ENCODE measurements around the gene PI4K2A. TPM values are rescaled to one million over a fixed set of nuclear protein-coding genes. Genes with fewer than 3 reads are reported as not detected.

The PI4K2A gene
- total and polyA plus RNA-seq, 2 of the 13 experiments (the other 11 are each of a cell fraction or from before 2014, with no cell fraction given) = 10.9 to 14.3 TPM

DNA sequence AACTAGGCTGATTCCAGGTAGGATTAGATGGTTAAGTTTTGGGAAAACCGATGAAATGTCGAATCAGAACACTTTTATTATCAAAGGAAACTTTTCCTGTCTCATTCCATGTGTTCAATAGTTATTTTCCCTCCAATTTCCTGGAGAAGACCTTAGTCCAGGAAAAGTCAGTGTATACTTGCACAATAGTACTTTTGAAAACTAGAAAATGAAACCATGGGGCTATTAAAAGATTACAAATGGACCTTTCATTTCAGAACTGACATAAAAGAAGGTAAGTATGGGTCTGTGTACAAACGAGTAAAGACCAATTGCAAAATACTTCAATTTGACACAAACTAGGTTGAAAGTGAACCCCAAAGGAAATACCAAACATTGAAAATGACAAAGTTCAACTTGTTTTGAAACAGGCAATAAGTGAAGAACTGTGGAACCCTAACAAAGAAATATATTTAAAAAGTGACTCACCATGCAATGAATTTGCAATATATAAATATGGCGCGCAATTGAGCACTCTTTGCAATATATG lies 44.5 kb downstream of the PI4K2A start:
- Histone ChIP-seq H3K4me1 (ENCODE audit: insufficient read depth, low read length) (peaks cover 59% of the 10 kb centered on the region), H3K27ac (ENCODE audit: extremely low read length, insufficient read depth, low read length) (peak overlapping the region; percentile 92), H2AFZ (ENCODE audit: low read length) (no peak overlapping the region), H3K9ac (ENCODE audit: insufficient read depth, low read depth, low read length) (peak overlapping the region; percentile 96), H3K79me2 (ENCODE audit: insufficient read depth, low read length) (peaks cover 60% of the 10 kb centered on the region), H3K27me3 (ENCODE audit: control insufficient read depth in 1 of 2, insufficient read depth in 2 of 2, low read length in 2 of 2) (no peaks in the 10 kb centered on the region; a peak in 1 of 5 replicates), H3K4me2 (ENCODE audit: low read depth, low read length) (peak overlapping the region; percentile 93), H3K4me3 (replicated peaks in 1 of 3; ENCODE audit: insufficient read depth in 1 of 3, low read depth in 2 of 3, low read length in 3 of 3) (peak overlapping the region; percentile 91 to 97 (median 95)), H3K9me3 (ENCODE audit: low read length) (no peaks in the 10 kb centered on the region), H4K20me1 (ENCODE audit: insufficient read depth, low read length) (peaks cover 26% of the 10 kb centered on the region), H3K36me3 (replicated peaks in 1 of 2; ENCODE audit: control insufficient read depth in 1 of 2, insufficient read depth in 2 of 2, low read length in 2 of 2) (peaks cover 0 to 12% of the 10 kb centered on the region in 2 experiments; a peak in 3 of 5 replicates)
- intact Hi-C loops (cut with micrococcal nuclease; ENCODE audit: unreplicated experiment) = loop anchor here (1.0 kb wide), 1 partner anchor 16 kb away; no protein-coding TSS in a partner anchor
- under 1% methylated on average over 5 of the region's 5 CpGs for WGBS (ENCODE audit: low lambda C conversion rate)
- ChIA-PET CTCF (ENCODE audit: low intra/inter-chr PET ratio, low total read pairs) (interaction anchor here (2.1 kb wide), 1 partner anchor 17 kb away, joined by 6 read pairs; no protein-coding TSS in a partner anchor), POLR2A (interaction anchor here (0.6 to 4.3 kb wide), 2 partner anchors 52 to 280 kb away, joined by 3 to 25 read pairs; partner anchors contain the start of gene ZFYVE27)
- DNase-seq (ENCODE audit: low spot score) (peak; percentile 92), ATAC-seq (peak; percentile 3), FAIRE-seq (peak; percentile 89)
- no TSS peak for BruUV-seq (replicated peaks)
- in situ Hi-C loops (cut with HindIII; ENCODE audit: extremely low pct_ligation_motif_present, low pct_unique_long_range_greater_than_20kb) = no loop called here
- no peak for TF ChIP-seq SP5 (CRISPR knock-in tag; IDR thresholded peaks at IDR 0.05; ENCODE audit: borderline replicate concordance, low read depth)
- peak; percentile 82 for TF ChIP-seq ISL2 (CRISPR knock-in tag; IDR thresholded peaks at IDR 0.05)
- TF ChIP-seq ZFX (CRISPR knock-in tag; IDR thresholded peaks at IDR 0.05; ENCODE audit: low read depth) = no peak
- TF ChIP-seq, protein P1, sequence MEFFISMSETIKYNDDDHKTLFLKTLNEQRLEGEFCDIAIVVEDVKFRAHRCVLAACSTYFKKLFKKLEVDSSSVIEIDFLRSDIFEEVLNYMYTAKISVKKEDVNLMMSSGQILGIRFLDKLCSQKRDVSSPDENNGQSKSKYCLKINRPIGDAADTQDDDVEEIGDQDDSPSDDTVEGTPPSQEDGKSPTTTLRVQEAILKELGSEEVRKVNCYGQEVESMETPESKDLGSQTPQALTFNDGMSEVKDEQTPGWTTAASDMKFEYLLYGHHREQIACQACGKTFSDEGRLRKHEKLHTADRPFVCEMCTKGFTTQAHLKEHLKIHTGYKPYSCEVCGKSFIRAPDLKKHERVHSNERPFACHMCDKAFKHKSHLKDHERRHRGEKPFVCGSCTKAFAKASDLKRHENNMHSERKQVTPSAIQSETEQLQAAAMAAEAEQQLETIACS (CRISPR knock-in tag; IDR thresholded peaks at IDR 0.05) = no peak
- no peak for TF ChIP-seq GTF3A (CRISPR knock-in tag; conservative IDR thresholded peaks at IDR 0.05)
- no peak for TF ChIP-seq TP53 (CRISPR knock-in tag; conservative IDR thresholded peaks at IDR 0.05)
- peak; percentile 60; the same call in 1 of the 2 replicates for TF ChIP-seq SIX1 (CRISPR knock-in tag; IDR thresholded peaks at IDR 0.05; ENCODE audit: borderline replicate concordance)
- no peak for TF ChIP-seq PAWR (CRISPR knock-in tag; IDR thresholded peaks at IDR 0.05; ENCODE audit: borderline replicate concordance)
- TF ChIP-seq, protein P2, sequence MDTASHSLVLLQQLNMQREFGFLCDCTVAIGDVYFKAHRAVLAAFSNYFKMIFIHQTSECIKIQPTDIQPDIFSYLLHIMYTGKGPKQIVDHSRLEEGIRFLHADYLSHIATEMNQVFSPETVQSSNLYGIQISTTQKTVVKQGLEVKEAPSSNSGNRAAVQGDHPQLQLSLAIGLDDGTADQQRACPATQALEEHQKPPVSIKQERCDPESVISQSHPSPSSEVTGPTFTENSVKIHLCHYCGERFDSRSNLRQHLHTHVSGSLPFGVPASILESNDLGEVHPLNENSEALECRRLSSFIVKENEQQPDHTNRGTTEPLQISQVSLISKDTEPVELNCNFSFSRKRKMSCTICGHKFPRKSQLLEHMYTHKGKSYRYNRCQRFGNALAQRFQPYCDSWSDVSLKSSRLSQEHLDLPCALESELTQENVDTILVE (CRISPR knock-in tag; IDR thresholded peaks at IDR 0.05) = 0 out of 2 replicates have a peak, but pooled peaks have one; percentile 16
- TF ChIP-seq, protein P3, sequence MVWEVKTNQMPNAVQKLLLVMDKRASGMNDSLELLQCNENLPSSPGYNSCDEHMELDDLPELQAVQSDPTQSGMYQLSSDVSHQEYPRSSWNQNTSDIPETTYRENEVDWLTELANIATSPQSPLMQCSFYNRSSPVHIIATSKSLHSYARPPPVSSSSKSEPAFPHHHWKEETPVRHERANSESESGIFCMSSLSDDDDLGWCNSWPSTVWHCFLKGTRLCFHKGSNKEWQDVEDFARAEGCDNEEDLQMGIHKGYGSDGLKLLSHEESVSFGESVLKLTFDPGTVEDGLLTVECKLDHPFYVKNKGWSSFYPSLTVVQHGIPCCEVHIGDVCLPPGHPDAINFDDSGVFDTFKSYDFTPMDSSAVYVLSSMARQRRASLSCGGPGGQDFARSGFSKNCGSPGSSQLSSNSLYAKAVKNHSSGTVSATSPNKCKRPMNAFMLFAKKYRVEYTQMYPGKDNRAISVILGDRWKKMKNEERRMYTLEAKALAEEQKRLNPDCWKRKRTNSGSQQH (CRISPR knock-in tag; IDR thresholded peaks at IDR 0.05; ENCODE audit: low read depth) = no peak
- TF ChIP-seq ZNF572 (CRISPR knock-in tag; IDR thresholded peaks at IDR 0.05) = no peak
- TF ChIP-seq FOXM1 (CRISPR knock-in tag; IDR thresholded peaks at IDR 0.05) = no peak
- TF ChIP-seq MED1 (CRISPR knock-in tag; IDR thresholded peaks at IDR 0.05) = 0 out of 2 replicates have a peak, but pooled peaks have one; percentile 36
- TF ChIP-seq SAFB2 (CRISPR knock-in tag; IDR thresholded peaks at IDR 0.05; ENCODE audit: borderline replicate concordance, low read depth) = no peak
- no peak for TF ChIP-seq GTF2F1 (IDR thresholded peaks at IDR 0.05; ENCODE audit: low read length)
- TF ChIP-seq ZBTB20 (CRISPR knock-in tag; IDR thresholded peaks at IDR 0.05; ENCODE audit: borderline replicate concordance, low read depth) = no peak
- TF ChIP-seq ZNF678 (CRISPR knock-in tag; IDR thresholded peaks at IDR 0.05) = no peak
- TF ChIP-seq ZBTB38 (CRISPR knock-in tag; IDR thresholded peaks at IDR 0.05) = no peak
- TF ChIP-seq ZSCAN29 (CRISPR knock-in tag; conservative IDR thresholded peaks at IDR 0.05) = no peak
- no peak for TF ChIP-seq KLF15 (CRISPR knock-in tag; IDR thresholded peaks at IDR 0.05; ENCODE audit: borderline replicate concordance)
- peak; percentile 37; the same call in 1 of the 2 replicates for TF ChIP-seq SOX5 (CRISPR knock-in tag; IDR thresholded peaks at IDR 0.05; ENCODE audit: borderline replicate concordance)
- TF ChIP-seq ZNF569 (CRISPR knock-in tag; IDR thresholded peaks at IDR 0.05; ENCODE audit: borderline replicate concordance) = no peak
